Measurements from ENCODE around the gene ANXA4.

GRCh38 chr2:69797235-69797634 lies 55.3 kb downstream of the ANXA4 start:
- TF ChIP-seq, protein P1, sequence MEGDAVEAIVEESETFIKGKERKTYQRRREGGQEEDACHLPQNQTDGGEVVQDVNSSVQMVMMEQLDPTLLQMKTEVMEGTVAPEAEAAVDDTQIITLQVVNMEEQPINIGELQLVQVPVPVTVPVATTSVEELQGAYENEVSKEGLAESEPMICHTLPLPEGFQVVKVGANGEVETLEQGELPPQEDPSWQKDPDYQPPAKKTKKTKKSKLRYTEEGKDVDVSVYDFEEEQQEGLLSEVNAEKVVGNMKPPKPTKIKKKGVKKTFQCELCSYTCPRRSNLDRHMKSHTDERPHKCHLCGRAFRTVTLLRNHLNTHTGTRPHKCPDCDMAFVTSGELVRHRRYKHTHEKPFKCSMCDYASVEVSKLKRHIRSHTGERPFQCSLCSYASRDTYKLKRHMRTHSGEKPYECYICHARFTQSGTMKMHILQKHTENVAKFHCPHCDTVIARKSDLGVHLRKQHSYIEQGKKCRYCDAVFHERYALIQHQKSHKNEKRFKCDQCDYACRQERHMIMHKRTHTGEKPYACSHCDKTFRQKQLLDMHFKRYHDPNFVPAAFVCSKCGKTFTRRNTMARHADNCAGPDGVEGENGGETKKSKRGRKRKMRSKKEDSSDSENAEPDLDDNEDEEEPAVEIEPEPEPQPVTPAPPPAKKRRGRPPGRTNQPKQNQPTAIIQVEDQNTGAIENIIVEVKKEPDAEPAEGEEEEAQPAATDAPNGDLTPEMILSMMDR (IDR thresholded peaks at IDR 0.05): no peak
- TF ChIP-seq POLR2A (IDR thresholded peaks at IDR 0.05): no peak

Measured in thyroid gland (tissue), 4 donors.